A673 (cell line): Measurements from ENCODE around the gene F13B. TPM values are rescaled to one million over a fixed set of nuclear protein-coding genes. Genes with fewer than 3 reads are reported as not detected.

Source experiments
- BruUV-seq: library from RNA; stranded (reverse); fragments of 400-500 nt; replicated peaks from 2 replicates; lab custom pipeline; 2021; lab: Mats Ljungman, UMichigan
- CTCF ChIA-PET: fragments of 300-600 bp; sonication (Branson Sonifier 250); formaldehyde crosslinking; loops from one replicate; lab custom pipeline; 2022; ENCODE audit warnings: antibody characterized with exemption; lab: Charles Lee
- POLR2A ChIA-PET: fragments of 300-600 bp; sonication (Branson Sonifier 250); formaldehyde crosslinking; loops from one replicate; lab custom pipeline; 2022; ENCODE audit warnings: antibody characterized with exemption; ENCODE audit not compliant: low non-redundant PET; lab: Charles Lee
- DNase-seq: peaks from one replicate; pipeline ENCODE4 v3.0.0-alpha.2; 2015; ENCODE audit warnings: low spot score
- H3K27ac ChIP-seq: fragments of 200-600 bp; sonication (generic); 2 replicates; pipeline ENCODE4 v1.5.1; 2016; ENCODE audit warnings: mixed run types, low read depth, mild to moderate bottlenecking, mixed read lengths, antibody characterized with exemption, low read length; ENCODE audit not compliant: poor library complexity, severe bottlenecking
- H3K27me3 ChIP-seq: fragments of 200-600 bp; sonication (generic); replicated peaks from 2 replicates; pipeline ENCODE4 v1.6.1; 2017; ENCODE audit warnings: mixed run types, low read depth, mild to moderate bottlenecking, mixed read lengths, antibody characterized with exemption, low read length; ENCODE audit not compliant: insufficient read depth, poor library complexity
- H3K36me3 ChIP-seq: fragments of 200-600 bp; sonication (generic); 2 replicates; pipeline ENCODE4 v1.6.1; 2016; ENCODE audit warnings: mixed run types, mild to moderate bottlenecking, mixed read lengths, antibody characterized with exemption, low read length; ENCODE audit not compliant: insufficient read depth, poor library complexity, severe bottlenecking
- H3K4me1 ChIP-seq: fragments of 200-600 bp; sonication (generic); 2 replicates; pipeline ENCODE4 v1.6.1; 2017; ENCODE audit warnings: mixed run types, mild to moderate bottlenecking, mixed read lengths, antibody characterized with exemption, low read length; ENCODE audit not compliant: insufficient read depth, poor library complexity, severe bottlenecking
- H3K4me3 ChIP-seq: fragments of 200-600 bp; sonication (generic); 2 replicates; pipeline ENCODE4 v1.5.1; 2016; ENCODE audit warnings: low read depth, mixed run types, mild to moderate bottlenecking, mixed read lengths, low read length; ENCODE audit not compliant: poor library complexity, severe bottlenecking
- H3K9me3 ChIP-seq: fragments of 200-600 bp; sonication (generic); 2 replicates; pipeline ENCODE4 v1.6.1; 2016; ENCODE audit warnings: mixed run types, low read depth, mild to moderate bottlenecking, mixed read lengths, antibody characterized with exemption, low read length; ENCODE audit not compliant: poor library complexity, severe bottlenecking
- EZH2 ChIP-seq: fragments of 200-600 bp; sonication (generic); IDR thresholded peaks from 2 replicates; pipeline ENCODE4 v1.6.1; 2017; ENCODE audit warnings: borderline replicate concordance, low read depth, mild to moderate bottlenecking, mixed read lengths, antibody characterized with exemption, low read length; ENCODE audit not compliant: poor library complexity, severe bottlenecking
- intact Hi-C: fragments of 100-400 bp; cut with micrococcal nuclease; formaldehyde crosslinking; loops from one replicate; pipeline ENCODE4 v1.10.0; 2022; ENCODE audit not compliant: unreplicated experiment
- total RNA-seq: library from RNA; stranded (reverse); gene quantifications from 2 replicates; pipeline ENCODE4 v1.2.3, GENCODE V29; 2021
- TF ChIP-seq, protein P1 (sequence below): fragments of 300-800, 200-600 bp; sonication (generic); conservative IDR thresholded peaks from 2 replicates; pipeline ENCODE4 v1.5.1; 2017; ENCODE audit warnings: low read depth, mild to moderate bottlenecking, antibody characterized with exemption, low read length, moderate library complexity, mixed read lengths

F13B gene
- total RNA-seq, 1 experiment from 2014 or later: not detected

DNA sequence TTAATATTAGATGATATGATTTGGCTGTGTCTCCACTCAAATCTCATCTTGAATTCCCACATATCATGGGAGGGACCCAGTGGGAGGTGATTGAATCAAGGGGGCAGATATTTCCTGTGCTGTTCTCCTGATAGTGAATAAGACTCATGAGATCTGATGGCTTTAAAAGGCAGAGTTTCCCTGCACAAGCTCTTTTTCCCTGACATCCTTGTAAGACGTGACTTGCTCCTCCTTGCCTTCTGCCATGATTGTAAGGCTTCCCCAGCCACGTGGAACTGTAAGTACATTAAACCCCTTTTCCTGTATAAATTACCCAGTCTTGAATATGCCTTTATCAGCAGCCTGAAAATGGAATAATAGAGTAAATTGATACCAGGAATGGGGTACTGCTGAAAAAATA lies 13.3 kb upstream of the F13B start:
- H3K27ac ChIP-seq: no peak overlapping the region

GRCh38 chr1:197076585-197076984 lies 9.5 kb upstream of the F13B start:
- POLR2A ChIA-PET: no interaction called here
- intact Hi-C loops: no loop called here

More for the DNA sequence above, 13.3 kb upstream of the F13B start:
- TF ChIP-seq, protein P1, sequence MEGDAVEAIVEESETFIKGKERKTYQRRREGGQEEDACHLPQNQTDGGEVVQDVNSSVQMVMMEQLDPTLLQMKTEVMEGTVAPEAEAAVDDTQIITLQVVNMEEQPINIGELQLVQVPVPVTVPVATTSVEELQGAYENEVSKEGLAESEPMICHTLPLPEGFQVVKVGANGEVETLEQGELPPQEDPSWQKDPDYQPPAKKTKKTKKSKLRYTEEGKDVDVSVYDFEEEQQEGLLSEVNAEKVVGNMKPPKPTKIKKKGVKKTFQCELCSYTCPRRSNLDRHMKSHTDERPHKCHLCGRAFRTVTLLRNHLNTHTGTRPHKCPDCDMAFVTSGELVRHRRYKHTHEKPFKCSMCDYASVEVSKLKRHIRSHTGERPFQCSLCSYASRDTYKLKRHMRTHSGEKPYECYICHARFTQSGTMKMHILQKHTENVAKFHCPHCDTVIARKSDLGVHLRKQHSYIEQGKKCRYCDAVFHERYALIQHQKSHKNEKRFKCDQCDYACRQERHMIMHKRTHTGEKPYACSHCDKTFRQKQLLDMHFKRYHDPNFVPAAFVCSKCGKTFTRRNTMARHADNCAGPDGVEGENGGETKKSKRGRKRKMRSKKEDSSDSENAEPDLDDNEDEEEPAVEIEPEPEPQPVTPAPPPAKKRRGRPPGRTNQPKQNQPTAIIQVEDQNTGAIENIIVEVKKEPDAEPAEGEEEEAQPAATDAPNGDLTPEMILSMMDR: no peak
- no peak for TF ChIP-seq EZH2
- BruUV-seq: no TSS peak
- H3K27me3 ChIP-seq: no peaks in the 10 kb centered on the region
- peaks cover 37% of the 10 kb centered on the region for H3K36me3 ChIP-seq
- ChIA-PET CTCF (no interaction called here), POLR2A (no interaction called here)
- H3K4me1 ChIP-seq: no peaks in the 10 kb centered on the region
- intact Hi-C loops: no loop called here
- no peak for DNase-seq
- H3K9me3 ChIP-seq: peaks cover 17% of the 10 kb centered on the region
- no peak overlapping the region for H3K4me3 ChIP-seq

DNA sequence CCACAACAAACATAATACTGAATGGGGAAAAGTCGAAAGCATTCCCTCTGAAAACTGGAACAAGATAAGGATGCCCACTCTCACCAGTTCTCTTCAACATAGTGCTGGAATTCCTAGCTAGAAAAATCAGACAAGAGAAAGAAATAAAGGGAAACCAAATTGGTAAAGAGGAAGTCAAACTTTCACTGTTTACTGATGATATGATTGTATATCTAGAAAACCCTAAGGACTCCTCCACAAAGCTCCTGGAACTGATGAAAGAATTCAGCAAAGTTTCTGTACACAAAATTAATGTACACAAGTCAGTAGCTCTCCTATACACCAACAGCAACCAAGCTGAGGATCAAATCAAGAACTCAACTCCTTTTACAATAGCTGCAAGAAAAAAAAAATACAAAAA lies 6.9 kb upstream of the F13B start:
- TF ChIP-seq, protein P1: no peak
- TF ChIP-seq EZH2: no peak
- no TSS peak for BruUV-seq
- ChIA-PET POLR2A (no interaction called here), CTCF (no interaction called here)
- Histone ChIP-seq H3K9me3 (no peaks in the 10 kb centered on the region), H3K4me1 (no peaks in the 10 kb centered on the region), H3K27ac (no peak overlapping the region), H3K36me3 (no peaks in the 10 kb centered on the region), H3K4me3 (no peak overlapping the region), H3K27me3 (no peaks in the 10 kb centered on the region)
- DNase-seq: no peak
- intact Hi-C loops: no loop called here

More at GRCh38 chr1:197076585-197076984, 9.5 kb upstream of the F13B start:
- no peak for DNase-seq
- Histone ChIP-seq H3K36me3 (no peaks in the 10 kb centered on the region), H3K4me1 (no peaks in the 10 kb centered on the region), H3K27me3 (no peaks in the 10 kb centered on the region), H3K9me3 (peaks cover 8% of the 10 kb centered on the region), H3K27ac (no peak overlapping the region), H3K4me3 (no peak overlapping the region)
- CTCF ChIA-PET: no interaction called here
- TF ChIP-seq EZH2: no peak
- BruUV-seq: no TSS peak

- no peak for DNase-seq
- Histone ChIP-seq H3K9me3 (no peaks in the 10 kb centered on the region), H3K27me3 (no peaks in the 10 kb centered on the region), H3K4me3 (no peak overlapping the region), H3K27ac (no peak overlapping the region), H3K4me1 (no peaks in the 10 kb centered on the region), H3K36me3 (no peaks in the 10 kb centered on the region)
- no TSS peak for BruUV-seq
- CTCF ChIA-PET: no interaction called here
- intact Hi-C loops: no loop called here
- POLR2A ChIA-PET: no interaction called here
- TF ChIP-seq EZH2: no peak
- TF ChIP-seq, protein P1: no peak
Measured at GRCh38 chr1:197067457-197067818, 378 bp upstream of the F13B start.
